Lower leg skin (tissue), 4 donors: ENCODE results near the gene PMVK. TPM values are rescaled to one million over a fixed set of nuclear protein-coding genes. Genes with fewer than 3 reads are reported as not detected.
A peak's percentile ranks its signal among the peaks of the same experiment; 100 is the strongest.

ENCODE experiments used
- DNase-seq, 2 donors: peaks; one replicate each; pipeline ENCODE4 v3.0.0-alpha.2; 2019; ENCODE audit warnings: low spot score in 2 of 2
- H3K4me3 ChIP-seq: fragments of 200-600 bp; sonication (generic); 2 replicates; pipeline ENCODE4 v1.5.1; 2017; ENCODE audit warnings: mild to moderate bottlenecking, low read depth; ENCODE audit not compliant: poor library complexity, severe bottlenecking
- CTCF ChIP-seq, 3 donors: fragments of 450-650 bp; IDR thresholded peaks; one replicate each; pipeline ENCODE4 v1.5.1; 2016; ENCODE audit warnings: antibody characterized with exemption in 3 of 3, mild to moderate bottlenecking in 3 of 3, moderate library complexity in 2 of 3
- POLR2A ChIP-seq, 2 donors: fragments of 450-650 bp; IDR thresholded peaks; one replicate each; pipeline ENCODE4 v1.6.1; 2016 to 2017; ENCODE audit warnings: antibody characterized with exemption in 2 of 2, mild to moderate bottlenecking in 1 of 2, moderate library complexity in 1 of 2
- WGBS, 2 donors: methylation state at CpG; one replicate each; pipeline ENCODE4 v1.1.5; 2018; 5-methylcytosine and 5-hydroxymethylcytosine counted together
- intact Hi-C: fragments of 100-400 bp; cut with DNase I; formaldehyde crosslinking; loops from one replicate; pipeline ENCODE4 v1.15.0; 2023; ENCODE audit warnings: low total_unique reads
- total RNA-seq, 4 donors: library from RNA; depleted of rRNA; stranded (reverse); fragments of >200 nt; gene quantifications; one replicate each; pipeline ENCODE4 v1.1.0, GENCODE V29; 2016

PMVK gene
- total RNA-seq, 4 donors from 2014 or later = 20.6 to 37.0 (median 33.3) TPM

GRCh38 chr1:154962795-154963330 is 26.3 kb upstream of the PMVK start:
- intact Hi-C loops = loop anchor here (10.0 kb wide), 1 partner anchor 52 kb away; no protein-coding TSS in a partner anchor
- WGBS, 2 donors = 42 to 57% methylated on average over 6 of the region's 6 CpGs
- H3K4me3 ChIP-seq = no peak overlapping the region
- no peak for DNase-seq
- TF ChIP-seq CTCF (IDR thresholded peaks at IDR 0.05) (no peak), POLR2A (IDR thresholded peaks at IDR 0.05) (no peak)

GRCh38 chr1:154962156-154962749 is 25.7 kb upstream of the PMVK start:
- no peak for TF ChIP-seq CTCF (IDR thresholded peaks at IDR 0.05)
- TF ChIP-seq POLR2A (IDR thresholded peaks at IDR 0.05) = no peak
- DNase-seq = no peak
- H3K4me3 ChIP-seq = peak overlapping the region; percentile 67
- WGBS, 2 donors = 2% methylated on average over 22 to 25 of the region's 25 CpGs
- intact Hi-C loops = loop anchor here (10.0 kb wide), 1 partner anchor 53 kb away; no protein-coding TSS in a partner anchor

DNA sequence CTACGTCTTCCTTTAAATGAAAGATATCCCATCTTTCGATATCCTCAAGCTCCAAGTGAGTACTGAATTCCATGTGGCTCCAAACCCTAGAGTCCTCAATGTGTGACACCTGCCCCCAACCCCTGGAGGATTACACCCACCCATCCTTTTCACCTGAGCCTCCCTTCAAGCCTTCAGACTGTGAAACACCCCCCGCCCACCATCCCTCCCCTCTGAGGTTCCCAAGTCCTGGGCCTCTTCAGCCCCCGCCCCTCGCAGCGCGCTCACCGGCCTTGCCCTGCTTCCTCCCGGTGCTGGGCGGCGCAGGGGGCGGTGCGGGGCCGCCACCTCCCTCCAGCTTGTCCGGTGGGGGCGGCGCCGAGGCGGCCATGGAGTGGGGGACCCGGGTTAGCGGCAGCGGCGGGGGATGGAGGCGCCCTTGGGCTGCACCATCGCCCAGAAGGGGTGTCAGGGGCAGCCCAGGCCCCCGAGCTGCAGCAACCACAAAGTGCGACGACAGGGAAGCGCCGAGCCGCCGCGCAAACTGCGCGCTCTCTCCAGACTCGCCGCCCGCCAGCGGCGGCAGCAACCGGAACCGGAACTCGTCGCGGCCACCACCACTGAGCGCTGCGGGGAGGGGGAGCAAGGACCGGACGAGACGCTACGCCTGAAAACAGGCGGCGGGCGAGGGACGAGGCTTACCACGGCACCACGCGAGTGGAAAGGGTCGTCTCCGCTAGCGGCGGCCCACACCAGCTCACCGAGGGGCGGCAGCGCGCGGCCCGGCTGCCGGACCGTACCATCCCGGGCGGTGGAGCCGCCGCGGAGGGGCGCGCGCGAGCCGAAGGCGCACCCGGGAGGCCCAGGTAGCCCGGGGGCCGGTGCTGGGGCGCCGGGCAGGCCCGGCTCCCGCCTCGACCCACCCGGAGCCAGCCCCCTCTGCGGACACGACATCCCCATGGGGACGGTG is 25.0 kb upstream of the PMVK start, which contains the start of gene PYGO2:
Gene PYGO2 (minus strand): TSS at position 576 of the 949 bp plus-strand sequence. CDS start 206 bp downstream, at position 370.
- H3K4me3 ChIP-seq = peak within 1 kb of the TSS; percentile 67
- intact Hi-C loops = loop anchor here (10.0 kb wide), 1 partner anchor 53 kb away; no protein-coding TSS in a partner anchor
- WGBS, 2 donors = 0 to 1% methylated on average over 25 to 53 of the region's 93 CpGs
- peak in 1 of 3 donors; percentile 39 for TF ChIP-seq CTCF (IDR thresholded peaks at IDR 0.05)
- TF ChIP-seq POLR2A (IDR thresholded peaks at IDR 0.05) = no peak
- DNase-seq = peak; percentile 59 to 96

- peak overlapping the region; percentile 67 for H3K4me3 ChIP-seq
- intact Hi-C loops = loop anchor here (10.0 kb wide), 1 partner anchor 54 kb away; no protein-coding TSS in a partner anchor
- DNase-seq = no peak
- 23 to 25% methylated on average over 10 of the region's 10 CpGs for WGBS, 2 donors
- TF ChIP-seq POLR2A (IDR thresholded peaks at IDR 0.05) (no peak), CTCF (IDR thresholded peaks at IDR 0.05) (no peak)
Observed at GRCh38 chr1:154960446-154961136, 24.1 kb upstream of the PMVK start.

DNA sequence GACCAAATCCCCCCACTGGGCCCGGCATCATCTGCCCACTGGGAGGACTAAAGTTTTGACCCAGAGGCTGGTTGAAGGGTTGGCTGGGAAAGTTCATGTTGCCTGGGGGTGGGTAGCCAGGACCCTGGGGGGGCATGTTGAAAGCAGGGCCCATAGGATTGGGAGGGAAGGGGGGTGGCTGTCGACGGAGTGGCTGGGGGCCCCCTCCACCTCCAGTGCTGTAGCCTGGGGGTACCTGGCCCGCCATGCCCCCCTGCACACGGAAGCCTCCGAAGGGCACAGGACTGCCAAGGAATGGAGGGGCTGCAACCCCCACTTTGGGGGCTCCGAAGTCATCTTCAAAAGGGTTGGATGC is 22.9 kb upstream of the PMVK start:
- intact Hi-C loops = loop anchor here (10.0 kb wide), 1 partner anchor 95 kb away; the partner anchor contains the start of gene ADAM15
- DNase-seq = no peak
- 88 to 94% methylated on average over 7 of the region's 7 CpGs for WGBS, 2 donors
- no peak overlapping the region for H3K4me3 ChIP-seq
- no peak for TF ChIP-seq CTCF (IDR thresholded peaks at IDR 0.05)
- TF ChIP-seq POLR2A (IDR thresholded peaks at IDR 0.05) = no peak
